Type B pancreatic cell (in vitro differentiated cells): ENCODE measurements around the gene PRLHR. TPM values are rescaled to one million over a fixed set of nuclear protein-coding genes. Genes with fewer than 3 reads are reported as not detected.

Source experiments
- DNase-seq: peaks from one replicate; pipeline ENCODE4 v3.0.0; 2021; ENCODE audit warnings: mixed read lengths; ENCODE audit not compliant: unreplicated experiment; ENCODE audit errors: extremely low spot score
- H3K27ac Mint-ChIP-seq: 2 replicates; pipeline ENCODE4 v1.8.0; 2021; ENCODE audit warnings: mild to moderate bottlenecking, mixed read lengths
- H3K27me3 Mint-ChIP-seq: 2 replicates; pipeline ENCODE4 v1.8.0; 2021; ENCODE audit warnings: mixed read lengths
- H3K36me3 Mint-ChIP-seq: 2 replicates; pipeline ENCODE4 v1.8.0; 2021; ENCODE audit warnings: mixed read lengths
- H3K4me1 Mint-ChIP-seq: one replicate; pipeline ENCODE4 v1.8.0; 2021; ENCODE audit warnings: mixed read lengths; ENCODE audit not compliant: unreplicated experiment
- H3K4me3 Mint-ChIP-seq: 2 replicates; pipeline ENCODE4 v1.8.0; 2021; ENCODE audit warnings: mild to moderate bottlenecking, mixed read lengths
- H3K9me3 Mint-ChIP-seq: 2 replicates; pipeline ENCODE4 v1.8.0; 2021; ENCODE audit warnings: mixed read lengths
- total RNA-seq: library from RNA; stranded (reverse); gene quantifications from 2 replicates; pipeline ENCODE4 v1.2.1, GENCODE V29; 2021; ENCODE audit warnings: low replicate concordance
- TF ChIP-seq, protein P1 (sequence below): fragments of 200-600 bp; sonication (generic); conservative IDR thresholded peaks from 2 replicates; pipeline ENCODE4 v1.5.0; 2021; ENCODE audit warnings: antibody characterized with exemption, mild to moderate bottlenecking

PRLHR gene
- total RNA-seq, 1 donor from 2014 or later: 2.6 TPM

GRCh38 chr10:118546479-118546878, 49.0 kb downstream of the PRLHR start:
- TF ChIP-seq, protein P1, sequence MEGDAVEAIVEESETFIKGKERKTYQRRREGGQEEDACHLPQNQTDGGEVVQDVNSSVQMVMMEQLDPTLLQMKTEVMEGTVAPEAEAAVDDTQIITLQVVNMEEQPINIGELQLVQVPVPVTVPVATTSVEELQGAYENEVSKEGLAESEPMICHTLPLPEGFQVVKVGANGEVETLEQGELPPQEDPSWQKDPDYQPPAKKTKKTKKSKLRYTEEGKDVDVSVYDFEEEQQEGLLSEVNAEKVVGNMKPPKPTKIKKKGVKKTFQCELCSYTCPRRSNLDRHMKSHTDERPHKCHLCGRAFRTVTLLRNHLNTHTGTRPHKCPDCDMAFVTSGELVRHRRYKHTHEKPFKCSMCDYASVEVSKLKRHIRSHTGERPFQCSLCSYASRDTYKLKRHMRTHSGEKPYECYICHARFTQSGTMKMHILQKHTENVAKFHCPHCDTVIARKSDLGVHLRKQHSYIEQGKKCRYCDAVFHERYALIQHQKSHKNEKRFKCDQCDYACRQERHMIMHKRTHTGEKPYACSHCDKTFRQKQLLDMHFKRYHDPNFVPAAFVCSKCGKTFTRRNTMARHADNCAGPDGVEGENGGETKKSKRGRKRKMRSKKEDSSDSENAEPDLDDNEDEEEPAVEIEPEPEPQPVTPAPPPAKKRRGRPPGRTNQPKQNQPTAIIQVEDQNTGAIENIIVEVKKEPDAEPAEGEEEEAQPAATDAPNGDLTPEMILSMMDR: no peak
- DNase-seq: no peak
- H3K36me3 Mint-ChIP-seq: no peaks in the 10 kb centered on the region
- no peaks in the 10 kb centered on the region for H3K4me1 Mint-ChIP-seq
- no peaks in the 10 kb centered on the region for H3K9me3 Mint-ChIP-seq
- H3K27me3 Mint-ChIP-seq: peaks cover 64% of the 10 kb centered on the region
- no peak overlapping the region for H3K4me3 Mint-ChIP-seq
- H3K27ac Mint-ChIP-seq: no peak overlapping the region

GRCh38 chr10:118545381-118545780, 50.1 kb downstream of the PRLHR start:
- H3K27ac Mint-ChIP-seq: no peak overlapping the region
- no peaks in the 10 kb centered on the region for H3K4me1 Mint-ChIP-seq
- no peak overlapping the region for H3K4me3 Mint-ChIP-seq
- H3K36me3 Mint-ChIP-seq: no peaks in the 10 kb centered on the region
- H3K9me3 Mint-ChIP-seq: no peaks in the 10 kb centered on the region
- H3K27me3 Mint-ChIP-seq: peaks cover 62% of the 10 kb centered on the region
- TF ChIP-seq, protein P1: no peak
- DNase-seq: peak; percentile 24

GRCh38 chr10:118544401-118544948, 51.0 kb downstream of the PRLHR start:
- H3K27ac Mint-ChIP-seq: no peak overlapping the region
- H3K4me1 Mint-ChIP-seq: no peaks in the 10 kb centered on the region
- no peak for DNase-seq
- no peak overlapping the region for H3K4me3 Mint-ChIP-seq
- H3K9me3 Mint-ChIP-seq: no peaks in the 10 kb centered on the region
- TF ChIP-seq, protein P1: no peak
- no peaks in the 10 kb centered on the region for H3K36me3 Mint-ChIP-seq
- H3K27me3 Mint-ChIP-seq: peaks cover 61% of the 10 kb centered on the region

GRCh38 chr10:118543714-118544400, 51.6 kb downstream of the PRLHR start:
- TF ChIP-seq, protein P1: peak; percentile 67
- Mint-ChIP-seq H3K36me3 (no peaks in the 10 kb centered on the region), H3K4me3 (no peak overlapping the region), H3K27me3 (peaks cover 63% of the 10 kb centered on the region), H3K4me1 (no peaks in the 10 kb centered on the region), H3K27ac (no peak overlapping the region), H3K9me3 (no peaks in the 10 kb centered on the region)
- peak; percentile 73 for DNase-seq

- TF ChIP-seq, protein P1: no peak
- Mint-ChIP-seq H3K27me3 (peaks cover 57% of the 10 kb centered on the region), H3K9me3 (no peaks in the 10 kb centered on the region), H3K36me3 (no peaks in the 10 kb centered on the region), H3K4me3 (no peak overlapping the region), H3K4me1 (no peaks in the 10 kb centered on the region), H3K27ac (no peak overlapping the region)
- peak; percentile 18 for DNase-seq
Measured at GRCh38 chr10:118542745-118543144, 52.7 kb downstream of the PRLHR start.
